Measurements from ENCODE around the gene SMIM45.

Gene SMIM45

DNA sequence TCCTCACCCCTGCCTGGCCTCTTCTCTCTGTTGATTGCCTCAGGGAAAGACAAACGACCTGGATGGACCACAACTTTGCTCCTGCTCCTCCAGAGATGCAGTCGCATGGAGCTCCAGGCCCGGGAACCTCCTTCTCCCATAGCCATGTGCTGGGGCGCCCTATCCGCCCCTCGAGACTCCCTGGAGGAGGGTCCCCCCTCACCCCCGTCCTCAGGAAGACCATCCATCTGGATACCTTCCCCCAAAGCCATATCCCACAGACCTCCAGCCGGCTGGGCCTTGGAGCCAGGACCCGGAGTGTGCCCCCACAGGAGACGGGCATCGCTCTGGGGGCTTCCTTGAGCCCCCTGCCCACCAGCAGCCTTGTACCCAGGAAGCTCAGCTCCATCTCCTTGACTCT is 19.5 kb downstream of the SMIM45 start:
- no peak for DNase-seq

DNA sequence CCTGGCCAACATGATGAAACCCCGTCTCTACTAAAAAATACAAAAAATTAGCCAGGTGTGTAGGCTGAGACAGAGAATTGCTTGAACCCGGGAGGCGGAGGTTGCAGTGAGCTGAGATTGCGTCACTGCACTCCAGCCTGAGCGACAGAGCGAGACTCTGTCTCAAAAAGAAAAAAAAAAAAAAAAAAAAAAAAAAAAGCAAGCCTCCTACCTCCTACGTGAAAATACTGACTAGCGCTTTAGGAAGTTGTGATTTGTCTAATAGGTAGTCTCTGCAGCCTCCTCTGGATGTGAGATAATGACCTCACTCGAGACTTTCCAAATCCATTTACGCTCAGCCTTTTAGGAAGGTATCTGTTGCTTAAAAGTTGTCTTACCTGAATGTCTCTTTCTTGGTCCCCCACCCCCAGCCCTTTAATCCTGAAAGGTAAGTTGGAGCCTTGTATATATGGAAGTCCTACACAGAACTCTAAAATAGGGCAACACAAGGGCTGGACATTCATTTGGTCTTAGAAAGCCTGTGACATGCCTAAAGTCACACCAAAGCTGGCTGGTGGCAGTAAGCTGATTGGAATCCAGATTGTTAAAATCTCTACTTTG is 22.8 kb downstream of the SMIM45 start:
- no peak for DNase-seq

DNA sequence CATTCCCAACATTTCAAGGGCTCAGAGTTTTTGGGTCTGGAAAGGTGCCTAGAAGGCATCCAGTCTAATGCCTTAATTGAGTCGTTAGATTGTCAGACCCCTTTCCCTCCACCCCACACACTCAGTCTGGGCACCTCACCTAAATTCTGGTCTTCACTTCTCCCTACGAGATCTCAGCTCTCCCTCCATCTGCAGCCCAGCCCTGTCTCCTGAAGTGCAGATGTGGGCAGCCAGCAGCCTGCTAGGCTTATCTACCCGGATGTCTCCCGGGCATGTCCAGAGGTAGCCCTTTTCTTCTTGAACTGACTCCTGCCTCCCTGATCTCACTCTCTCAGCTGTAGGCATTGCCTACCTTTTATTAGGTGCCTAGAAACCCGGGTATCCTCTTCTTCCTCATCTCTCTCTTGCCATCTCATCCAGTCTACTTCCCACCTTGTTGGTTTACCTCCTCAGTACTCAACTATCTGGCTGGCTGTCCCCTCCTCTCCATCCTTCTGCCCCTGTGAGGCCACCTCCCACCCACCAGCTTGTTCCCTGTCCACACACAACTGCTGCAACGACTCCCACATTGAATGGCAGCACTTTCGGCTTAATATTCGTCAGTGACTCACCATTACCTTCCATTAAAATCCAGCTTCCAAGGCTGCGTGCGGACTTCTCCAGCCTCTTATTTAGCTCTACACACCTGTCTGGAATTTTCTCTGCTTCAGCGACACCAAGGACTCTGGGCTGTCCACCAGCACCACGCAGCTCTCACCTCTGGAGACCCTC is 23.5 kb downstream of the SMIM45 start:
- DNase-seq, result no peak

DNA sequence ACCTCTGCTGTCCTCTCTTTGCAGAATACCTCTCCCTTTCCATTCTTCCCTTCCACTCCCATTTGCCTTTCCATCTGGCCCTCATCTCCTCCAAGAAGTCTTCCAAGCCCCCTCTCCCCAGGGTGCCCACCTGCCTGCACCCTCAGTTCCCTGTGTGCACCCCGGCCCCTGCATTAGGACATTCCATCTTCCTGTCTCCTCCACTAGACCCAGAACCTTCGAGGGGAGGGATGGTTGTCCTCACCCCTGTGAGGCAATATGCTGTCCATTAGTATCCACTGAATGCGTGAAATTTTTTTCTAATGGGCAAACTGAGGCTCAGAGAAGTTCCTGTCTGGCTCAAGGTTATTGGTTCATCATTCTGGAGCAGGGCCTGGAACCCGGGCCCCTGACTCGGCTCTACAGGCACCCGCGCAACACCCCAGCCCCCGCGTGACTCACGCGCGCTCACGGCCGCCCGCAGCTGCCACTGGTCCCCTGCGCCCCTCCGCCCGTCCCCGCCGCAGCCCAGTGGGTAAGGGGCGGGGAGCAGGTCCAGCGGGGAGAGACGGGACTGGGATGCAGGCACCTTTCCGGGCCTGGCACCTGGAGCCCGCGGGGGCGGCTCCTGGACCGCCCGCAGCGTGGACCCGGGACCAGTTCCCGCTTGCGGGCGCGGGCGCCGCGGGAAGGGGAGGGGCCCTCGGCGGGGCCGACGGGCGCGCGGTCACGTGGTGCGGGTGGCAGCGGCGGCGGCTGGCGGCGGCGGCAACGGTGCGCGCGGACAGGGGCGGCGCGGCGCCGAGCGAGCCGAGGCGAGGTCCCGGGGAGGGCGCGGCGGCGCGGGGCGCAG is 24.3 kb downstream of the SMIM45 start:
- DNase-seq, result no peak

DNA sequence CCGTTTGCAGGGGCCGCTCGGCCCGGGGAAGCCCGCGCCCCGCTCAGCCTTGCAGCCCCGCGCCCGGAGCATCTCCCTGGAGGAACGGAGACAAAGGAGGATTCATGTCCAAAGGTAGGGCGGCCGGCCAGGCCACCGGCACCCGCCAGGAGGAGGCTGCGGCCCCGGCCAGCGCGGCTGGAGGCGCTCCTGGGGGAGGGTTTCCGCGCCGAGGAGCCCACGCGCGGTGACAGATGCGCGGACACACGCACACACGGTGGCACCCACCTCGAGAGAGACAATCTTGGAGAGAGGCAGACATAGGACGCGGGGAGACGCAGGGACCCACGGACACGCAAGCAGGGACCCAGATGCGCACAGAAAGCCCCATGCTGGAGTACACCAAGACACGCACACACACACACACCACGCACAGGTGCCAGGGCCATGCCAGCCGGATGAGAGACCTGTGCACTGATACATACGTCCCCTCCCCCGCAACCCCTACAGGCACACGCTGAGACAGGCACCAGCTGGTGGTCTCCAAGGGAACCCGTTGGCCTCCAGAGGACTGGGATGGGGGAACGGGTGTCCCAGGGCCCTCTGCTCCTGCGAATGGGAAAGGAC is 25.1 kb downstream of the SMIM45 start:
- no peak for DNase-seq

DNA sequence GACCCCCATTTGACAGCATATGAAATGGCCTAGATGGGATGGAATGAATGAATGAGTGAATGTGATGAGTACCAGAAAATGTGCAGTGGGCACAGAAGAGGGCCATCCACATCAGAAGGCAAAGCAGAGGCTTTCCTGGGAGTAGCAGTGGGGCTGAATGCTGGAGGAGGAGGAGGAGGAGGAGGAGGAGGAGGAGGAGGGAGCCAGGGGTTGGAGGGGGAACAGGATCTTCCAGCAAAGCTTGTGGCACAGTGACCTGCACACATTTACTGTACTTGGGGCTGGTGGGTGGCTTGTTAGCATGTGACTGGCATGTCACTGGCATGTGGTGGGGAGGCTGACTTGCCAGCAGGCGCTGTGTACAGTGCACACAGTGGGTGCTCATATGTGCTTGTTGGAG is 26.8 kb downstream of the SMIM45 start:
- no peak for DNase-seq

DNA sequence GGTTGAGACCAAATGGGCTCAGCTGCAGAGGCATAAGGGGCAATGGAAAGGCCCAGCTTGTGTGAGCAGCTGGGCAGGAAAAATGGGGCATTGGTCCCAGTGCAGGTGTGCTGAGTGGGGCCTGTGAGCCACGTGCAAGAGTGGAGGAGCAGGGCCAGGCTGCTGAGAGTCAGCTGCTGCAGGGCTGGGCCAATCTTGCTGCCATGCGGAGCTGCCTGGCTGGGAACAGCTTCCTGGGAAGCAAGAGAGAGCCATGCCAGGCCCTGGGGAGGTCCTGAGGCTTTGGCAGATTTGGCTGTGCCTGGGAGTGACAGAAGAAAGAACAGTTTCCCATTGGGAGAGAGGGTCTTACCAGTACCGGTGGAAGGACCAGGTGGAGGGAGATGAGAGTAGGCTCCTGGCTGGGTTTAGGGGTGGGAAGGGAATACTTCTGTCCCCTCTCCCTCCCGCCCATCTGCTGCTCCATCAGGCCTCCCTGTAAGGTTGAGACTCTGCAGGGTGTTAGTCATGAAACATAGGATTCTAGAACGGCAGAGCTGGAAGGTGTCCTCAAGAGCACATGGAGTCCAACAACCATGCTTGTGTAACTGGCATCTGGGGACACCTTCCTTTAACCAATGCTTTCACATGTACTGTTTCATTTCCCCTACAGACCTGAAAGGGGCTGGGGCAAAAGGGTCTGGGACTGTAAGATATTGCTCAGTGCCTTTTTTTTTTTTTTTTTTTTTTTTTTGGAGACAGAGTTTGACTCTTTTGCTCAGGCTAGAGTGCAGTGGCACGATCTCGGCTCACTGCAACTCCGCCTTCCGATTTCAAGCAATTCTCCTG is 27.7 kb downstream of the SMIM45 start:
- DNase-seq, result no peak

DNA sequence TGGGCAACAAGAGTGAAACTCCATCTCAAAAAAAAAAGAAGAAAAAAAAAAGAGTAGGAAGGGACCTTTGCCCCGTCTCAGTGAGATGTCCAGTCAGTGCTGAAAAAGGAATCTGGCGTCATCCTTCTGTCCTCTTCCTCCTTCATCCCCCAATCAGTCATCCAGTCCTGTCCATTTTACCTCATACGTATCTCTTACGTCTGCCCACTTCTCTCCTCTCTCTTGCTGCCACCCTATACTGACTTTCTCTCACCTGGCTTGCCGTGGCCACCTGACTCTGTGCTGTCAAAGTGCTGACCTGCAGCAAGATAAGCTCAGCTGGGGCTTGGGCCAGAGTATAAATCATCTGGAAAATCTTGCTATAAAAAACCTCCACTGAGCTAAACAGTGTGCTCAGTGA is 30.9 kb downstream of the SMIM45 start:
- DNase-seq, result no peak

DNA sequence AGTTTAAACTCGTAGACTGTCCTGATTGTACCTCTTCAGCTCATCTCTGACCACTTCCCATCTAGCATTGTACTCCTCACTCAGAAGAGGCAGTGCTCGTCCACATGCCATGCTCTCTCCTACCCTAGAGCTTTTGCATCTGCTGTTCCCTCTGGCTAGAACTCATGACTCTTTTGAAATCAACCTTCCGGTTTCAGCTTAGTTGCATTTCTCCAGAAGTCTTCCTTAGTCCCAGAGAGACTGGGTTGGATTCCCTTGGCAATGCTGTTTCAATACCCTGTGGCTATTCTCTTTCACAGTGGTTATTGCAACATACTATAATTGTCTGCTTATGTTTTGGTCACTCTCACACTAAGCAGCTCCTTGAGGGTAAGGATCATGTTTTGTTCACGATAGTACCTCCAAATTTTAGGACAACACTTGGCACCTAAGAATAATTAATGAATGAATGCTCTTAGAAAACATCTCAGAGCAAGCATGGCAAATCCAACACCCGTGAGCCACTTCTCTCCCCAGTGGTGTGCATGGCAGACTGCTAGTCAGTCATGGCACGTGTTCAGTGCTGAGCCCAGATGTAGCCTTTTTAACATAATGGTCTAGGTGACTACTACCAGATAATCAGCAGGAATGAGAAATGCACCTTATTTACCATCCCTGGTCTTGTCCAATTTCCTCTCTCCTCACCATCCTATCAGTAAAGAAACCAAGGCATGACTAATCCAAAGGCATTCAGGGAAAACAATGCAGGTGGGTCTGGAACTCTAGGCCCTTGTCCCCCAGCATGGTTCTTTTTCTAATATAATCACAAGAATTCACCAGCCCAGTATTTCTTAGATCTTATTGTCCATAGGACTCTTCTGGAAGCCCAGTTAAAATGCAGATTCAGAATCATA is 31.8 kb downstream of the SMIM45 start:
- no peak for DNase-seq

DNA sequence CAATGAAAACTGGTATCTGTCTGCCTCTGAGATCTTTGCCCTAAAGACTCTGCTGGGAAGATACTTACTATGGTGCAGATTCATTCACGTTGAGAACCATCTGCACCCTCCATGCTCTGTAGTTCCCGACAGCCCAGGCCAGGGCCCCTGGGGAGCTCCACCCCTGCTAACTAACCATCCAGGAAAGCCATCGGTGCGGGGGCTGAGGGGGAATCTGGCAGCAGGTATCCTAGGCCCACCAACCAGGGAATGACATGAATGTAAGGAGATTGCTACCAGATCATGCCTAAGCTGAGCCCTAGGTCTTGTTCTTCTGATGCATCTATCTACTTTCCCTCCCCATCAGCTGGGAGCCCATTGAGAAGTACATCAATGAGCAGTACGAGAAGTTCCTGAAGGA is 35.3 kb downstream of the SMIM45 start:
- DNase-seq, result no peak

DNA sequence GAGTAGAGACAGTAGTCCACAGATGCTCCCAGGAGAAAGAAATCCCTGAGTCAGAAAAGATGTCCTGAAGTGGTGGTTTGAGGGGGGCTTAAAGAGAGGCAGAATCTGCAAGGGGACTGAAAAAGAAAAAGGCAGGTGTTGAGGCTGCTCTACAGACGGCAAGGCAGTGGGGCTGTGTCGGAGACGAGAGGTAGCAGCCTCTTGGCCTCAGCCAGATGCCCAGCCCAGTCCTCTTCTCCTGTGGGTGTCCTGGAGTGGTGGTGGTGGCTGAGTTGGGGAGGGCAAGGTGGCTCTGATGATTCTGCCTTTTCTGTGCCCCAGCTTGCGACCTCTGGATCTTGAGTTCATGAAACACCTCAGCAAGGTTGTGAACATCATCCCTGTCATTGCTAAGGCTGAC is 37.3 kb downstream of the SMIM45 start:
- no peak for DNase-seq

DNA sequence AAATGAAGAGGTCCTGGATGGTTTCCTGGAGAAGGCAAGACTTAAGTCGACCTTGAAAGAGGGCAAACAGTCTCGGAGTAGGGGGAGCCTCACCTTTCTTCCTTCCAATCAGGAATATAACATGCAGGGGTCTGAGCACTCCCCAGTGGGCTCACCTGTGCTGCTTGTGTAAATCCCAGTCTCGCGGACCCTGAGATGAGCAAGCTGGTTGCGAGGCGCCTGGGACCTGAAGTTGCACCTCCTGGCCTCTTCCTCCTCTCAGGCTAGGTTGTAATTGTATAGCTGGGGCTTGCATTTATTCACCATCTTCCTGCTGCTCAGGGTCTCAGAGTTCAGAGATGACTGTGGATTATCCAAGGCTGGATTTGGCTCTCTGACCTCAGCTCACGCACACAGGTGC is 39.2 kb downstream of the SMIM45 start:
- no peak for DNase-seq

DNA sequence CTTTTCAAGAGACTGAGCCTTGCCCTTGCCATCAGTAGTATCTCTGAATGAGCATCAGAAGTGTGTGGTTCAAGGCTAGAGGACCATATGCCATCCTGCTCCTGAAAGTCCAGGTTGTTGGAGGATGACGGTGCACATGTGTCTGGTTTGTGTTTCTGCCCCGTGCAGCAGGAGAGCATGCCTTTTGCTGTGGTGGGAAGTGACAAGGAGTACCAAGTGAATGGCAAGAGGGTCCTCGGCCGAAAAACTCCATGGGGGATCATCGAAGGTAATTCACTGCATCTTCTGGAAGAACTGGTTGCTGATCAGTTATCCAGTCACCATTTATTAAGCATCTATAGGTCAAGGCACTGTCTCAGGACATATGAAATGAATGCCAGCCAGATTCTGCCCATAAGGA is 40.5 kb downstream of the SMIM45 start:
- DNase-seq, result no peak

DNA sequence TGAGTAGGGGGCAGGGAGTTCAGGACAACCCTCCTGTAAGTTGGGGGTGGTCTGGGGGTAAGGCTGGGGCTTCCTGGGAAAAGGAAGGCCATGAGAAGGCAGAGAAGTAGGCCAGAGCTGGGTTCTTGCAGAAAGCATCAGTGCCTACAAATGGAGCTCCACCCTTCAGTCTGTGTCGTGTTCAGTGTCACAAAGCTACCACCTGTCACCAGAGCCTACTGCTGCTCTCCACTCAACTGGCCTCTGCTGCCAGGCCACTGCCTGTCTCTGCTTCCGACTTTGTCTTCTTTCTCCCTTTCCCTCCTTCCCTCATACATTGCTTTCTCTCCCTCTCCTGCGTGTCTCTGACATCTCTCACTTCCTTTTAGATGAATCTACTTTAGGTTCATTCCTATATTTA is 43.3 kb downstream of the SMIM45 start:
- DNase-seq, result no peak

DNA sequence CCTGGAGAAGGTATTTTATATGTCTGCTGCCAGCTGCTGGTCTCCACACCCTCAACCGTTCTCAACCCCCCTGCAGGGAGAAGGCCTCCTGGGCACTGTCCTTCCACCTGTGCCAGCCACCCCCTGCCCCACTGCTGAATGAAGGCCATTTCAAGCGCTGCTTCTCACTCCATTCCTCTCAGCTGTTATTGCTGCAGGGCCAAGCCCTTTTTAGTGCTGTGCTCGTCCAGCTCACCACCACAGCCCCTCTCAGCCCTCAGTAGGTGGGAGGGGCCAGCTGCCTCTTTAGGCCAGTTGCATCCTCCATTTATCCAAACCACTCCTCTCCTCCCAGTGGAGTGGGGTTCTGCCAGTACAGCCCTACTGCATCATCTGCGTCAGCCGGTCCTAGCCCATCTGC is 44.9 kb downstream of the SMIM45 start:
- no peak for DNase-seq

DNA sequence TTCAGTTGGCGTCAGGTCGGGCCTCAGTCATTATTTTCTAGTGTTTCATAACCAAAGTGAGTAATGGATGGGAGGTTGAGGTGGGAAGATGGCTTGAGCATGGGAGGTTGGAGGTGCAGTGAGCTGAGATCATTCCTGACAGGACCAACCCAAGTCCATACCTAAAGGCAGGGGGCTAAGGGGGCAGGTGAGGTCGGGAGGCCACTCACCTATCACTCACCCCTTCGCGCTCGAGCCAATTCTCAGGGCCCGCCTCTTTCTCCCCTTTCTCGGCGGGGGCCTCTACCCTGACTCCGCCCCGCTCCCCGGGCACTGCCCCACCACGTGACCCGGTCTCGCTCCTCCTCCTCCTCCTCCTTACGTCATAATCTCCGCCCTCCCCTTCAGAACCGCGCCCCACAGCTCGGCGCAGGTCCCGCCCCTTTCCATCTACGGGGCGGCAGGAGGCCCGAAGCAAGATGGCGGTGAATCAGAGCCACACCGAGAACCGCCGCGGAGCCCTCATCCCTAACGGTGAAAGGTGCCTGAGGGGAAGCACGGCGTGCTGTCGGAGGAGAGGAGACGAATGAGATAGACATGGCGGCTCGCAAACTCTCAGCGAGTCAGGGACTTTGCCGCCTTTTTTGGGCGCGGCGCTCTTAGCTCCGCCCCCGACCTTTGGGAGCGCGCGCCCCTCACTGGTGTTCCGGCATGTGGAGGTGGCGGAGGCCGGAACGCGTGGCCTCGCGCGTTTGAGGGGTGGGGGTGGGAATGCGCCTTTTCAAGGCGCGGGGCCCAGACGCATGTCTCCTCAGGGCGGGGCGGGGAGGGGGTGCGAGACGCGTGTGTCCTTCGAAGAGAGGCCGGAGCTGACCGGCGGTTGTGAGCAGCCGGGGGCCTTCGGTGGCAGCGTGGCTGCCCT is 46.7 kb downstream of the SMIM45 start, which contains the start of gene WBP2NL:
Gene WBP2NL, plus strand, starts transcription at position 428 of the 901 bp plus-strand sequence. Its CDS starts 31 bp downstream, at position 459.
- DNase-seq, result peak; percentile 80

DNA sequence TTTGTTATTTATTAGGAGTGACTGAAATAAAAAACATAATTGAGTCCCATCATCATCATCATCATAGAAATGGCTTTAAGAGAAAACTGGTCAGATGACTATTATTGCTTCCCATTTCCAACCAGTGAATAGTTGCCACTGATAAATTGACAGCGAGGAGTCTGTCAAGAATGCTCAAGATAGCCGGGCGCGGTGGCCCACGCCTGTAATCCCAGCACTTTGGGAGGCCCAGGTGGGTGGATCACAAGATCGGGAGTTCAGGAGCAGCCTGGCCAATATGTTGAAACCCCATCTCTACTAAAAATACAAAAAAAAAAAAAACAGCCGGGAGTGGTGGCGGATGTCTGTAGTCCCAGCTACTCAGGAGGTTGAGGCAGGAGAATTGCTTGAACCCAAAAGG is 48.5 kb downstream of the SMIM45 start:
- DNase-seq, result no peak

DNA sequence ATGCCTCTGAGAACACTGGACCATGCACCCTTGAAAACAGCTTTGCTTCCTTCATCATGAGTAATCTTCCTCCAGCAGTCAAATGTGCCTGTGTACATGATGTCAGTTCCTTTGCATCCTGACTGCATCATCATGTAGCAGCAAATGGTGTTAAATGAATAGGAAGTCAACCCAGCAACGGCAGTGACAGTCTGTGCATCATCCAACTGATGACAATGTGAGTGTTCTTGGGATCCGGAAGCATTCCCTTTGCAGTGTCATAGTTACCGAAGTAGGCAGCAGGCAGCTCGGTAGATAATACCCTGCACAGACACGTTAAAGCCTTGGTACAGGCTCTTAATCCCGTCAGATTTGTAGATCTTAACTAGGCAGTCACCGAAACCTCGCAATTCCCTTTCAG is 49.2 kb downstream of the SMIM45 start:
- no peak for DNase-seq

DNA sequence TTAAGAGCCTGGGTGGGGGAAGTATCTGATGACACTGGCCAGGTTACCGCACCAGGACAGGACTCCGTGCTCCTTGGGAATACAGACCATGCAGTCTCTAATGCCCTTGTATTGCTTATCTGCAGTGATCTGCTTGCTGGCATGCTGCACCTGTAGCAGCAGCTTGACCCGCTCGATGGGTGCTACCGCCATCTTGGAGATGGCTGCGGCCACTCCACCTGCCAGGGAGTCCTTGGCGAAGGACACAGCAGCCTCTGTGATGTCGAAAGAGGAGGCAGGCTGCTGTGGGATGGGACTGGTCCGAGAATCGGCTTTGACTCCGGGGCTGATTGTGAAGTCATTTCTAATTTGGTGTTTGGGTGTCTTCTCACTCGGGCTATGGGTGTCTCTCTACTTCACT is 49.8 kb downstream of the SMIM45 start:
- DNase-seq, result no peak

DNA sequence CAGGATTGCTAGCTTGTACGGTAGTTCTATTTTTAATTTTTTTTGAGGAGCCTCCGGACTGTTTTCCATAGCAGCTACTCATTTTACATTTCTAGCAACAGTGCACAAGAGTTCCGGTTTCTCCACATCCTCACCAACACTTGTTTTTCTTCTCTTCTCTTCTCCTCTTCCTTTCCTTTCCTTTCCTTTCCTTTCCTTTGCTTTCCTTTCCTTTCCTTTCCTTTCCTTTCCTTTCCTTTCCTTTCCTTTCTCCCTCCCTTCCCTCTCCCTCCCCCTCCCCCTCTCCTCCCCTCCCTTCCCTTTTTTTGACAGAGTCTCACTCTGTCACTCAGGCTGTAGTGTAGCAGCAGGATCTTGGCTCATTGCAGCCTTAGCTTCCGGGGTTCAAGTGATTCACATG is 56.0 kb downstream of the SMIM45 start:
- DNase-seq, result no peak
